MM.1S (cell line): ENCODE measurements around the gene CLEC19A.

Experiments used
- EZH2 ChIP-seq: fragments of 300-600 bp; sonication (generic); optimal IDR thresholded peaks from 2 replicates; pipeline ENCODE3; 2017; ENCODE audit warnings: low read depth, mild to moderate bottlenecking, antibody characterized with exemption, low read length, mixed read lengths
- EZH2phosphoT487 ChIP-seq: fragments of 300-600 bp; sonication (generic); IDR thresholded peaks from 2 replicates; pipeline ENCODE4 v1.6.1; 2018; ENCODE audit warnings: antibody characterized with exemption, low read length
- TF ChIP-seq, protein P1 (sequence below): fragments of 300-600 bp; sonication (generic); IDR thresholded peaks from 2 replicates; pipeline ENCODE4 v1.5.1; 2016; ENCODE audit warnings: antibody characterized with exemption, low read length, mixed read lengths

DNA sequence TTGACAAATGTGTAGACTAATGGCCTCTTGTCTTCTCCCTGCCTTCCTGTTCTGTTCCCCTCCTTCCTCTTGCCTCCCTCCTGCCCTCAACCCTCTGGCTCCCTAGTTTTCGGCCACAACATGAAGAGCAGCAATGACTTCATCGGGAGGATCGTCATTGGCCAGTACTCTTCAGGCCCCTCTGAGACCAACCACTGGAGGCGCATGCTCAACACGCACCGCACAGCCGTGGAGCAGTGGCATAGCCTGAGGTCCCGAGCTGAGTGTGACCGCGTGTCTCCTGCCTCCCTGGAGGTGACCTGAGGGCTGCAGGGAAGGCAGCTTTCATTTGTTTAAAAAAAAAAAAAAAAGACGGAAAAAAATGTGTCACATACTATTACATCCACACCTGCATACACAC lies 18.8 kb upstream of the CLEC19A start:
- TF ChIP-seq, protein P1, sequence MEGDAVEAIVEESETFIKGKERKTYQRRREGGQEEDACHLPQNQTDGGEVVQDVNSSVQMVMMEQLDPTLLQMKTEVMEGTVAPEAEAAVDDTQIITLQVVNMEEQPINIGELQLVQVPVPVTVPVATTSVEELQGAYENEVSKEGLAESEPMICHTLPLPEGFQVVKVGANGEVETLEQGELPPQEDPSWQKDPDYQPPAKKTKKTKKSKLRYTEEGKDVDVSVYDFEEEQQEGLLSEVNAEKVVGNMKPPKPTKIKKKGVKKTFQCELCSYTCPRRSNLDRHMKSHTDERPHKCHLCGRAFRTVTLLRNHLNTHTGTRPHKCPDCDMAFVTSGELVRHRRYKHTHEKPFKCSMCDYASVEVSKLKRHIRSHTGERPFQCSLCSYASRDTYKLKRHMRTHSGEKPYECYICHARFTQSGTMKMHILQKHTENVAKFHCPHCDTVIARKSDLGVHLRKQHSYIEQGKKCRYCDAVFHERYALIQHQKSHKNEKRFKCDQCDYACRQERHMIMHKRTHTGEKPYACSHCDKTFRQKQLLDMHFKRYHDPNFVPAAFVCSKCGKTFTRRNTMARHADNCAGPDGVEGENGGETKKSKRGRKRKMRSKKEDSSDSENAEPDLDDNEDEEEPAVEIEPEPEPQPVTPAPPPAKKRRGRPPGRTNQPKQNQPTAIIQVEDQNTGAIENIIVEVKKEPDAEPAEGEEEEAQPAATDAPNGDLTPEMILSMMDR, result no peak
- TF ChIP-seq EZH2, result no peak
- no peak for TF ChIP-seq EZH2phosphoT487
